Activated CD8-positive, alpha-beta T cell treated with anti-CD3 and anti-CD28 coated beads for 36 hours (primary cell): ENCODE data around the gene PI4K2B. TPM values are rescaled to one million over a fixed set of nuclear protein-coding genes. Genes with fewer than 3 reads are reported as not detected.
"Not testable (repeated sequence)": the region's sequence is repeated elsewhere in the genome, so short reads cannot be mapped to it uniquely, and the experiment has no call there.

Experiments used
- ATAC-seq: fragments of 200-7000 bp; cut with Tn5 transposase; one replicate; pipeline ENCODE4 v1.10.0; 2021; ENCODE audit warnings: mild to moderate bottlenecking, moderate library complexity
- CTCF ChIA-PET: fragments of 350-600 bp; sonication (Branson Sonifier 250); formaldehyde crosslinking; loops from one replicate; lab custom pipeline; 2021; ENCODE audit warnings: antibody characterized with exemption; lab: Charles Lee
- POLR2A ChIA-PET: fragments of 350-600 bp; sonication (Branson Sonifier 250); formaldehyde crosslinking; loops from one replicate; lab custom pipeline; 2021; ENCODE audit warnings: antibody characterized with exemption; lab: Charles Lee
- DNase-seq: peaks from one replicate; pipeline ENCODE4 v3.0.0-alpha.2; 2020
- H3K27ac Mint-ChIP-seq: one replicate; pipeline ENCODE4 v1.8.0; 2021; ENCODE audit warnings: mild to moderate bottlenecking, mixed read lengths
- H3K27me3 Mint-ChIP-seq: one replicate; pipeline ENCODE4 v1.8.0; 2021; ENCODE audit warnings: mixed read lengths
- H3K36me3 Mint-ChIP-seq: one replicate; pipeline ENCODE4 v1.8.0; 2021; ENCODE audit warnings: low read depth, mixed read lengths
- H3K4me1 Mint-ChIP-seq: one replicate; pipeline ENCODE4 v1.8.0; 2021; ENCODE audit warnings: low read depth, mixed read lengths
- H3K4me3 Mint-ChIP-seq: one replicate; pipeline ENCODE4 v1.8.0; 2021; ENCODE audit warnings: mild to moderate bottlenecking, moderate library complexity, mixed read lengths
- H3K9me3 Mint-ChIP-seq: one replicate; pipeline ENCODE4 v1.8.0; 2021; ENCODE audit warnings: mixed read lengths
- intact Hi-C: fragments of 100-400 bp; cut with micrococcal nuclease; formaldehyde crosslinking; loops from one replicate; pipeline ENCODE4 v1.10.0; 2022
- total RNA-seq, 2 experiments: library from RNA; stranded (reverse); gene quantifications; one replicate each; pipeline ENCODE4 v1.2.3, GENCODE V29; 2021
- TF ChIP-seq, protein P1 (sequence below): fragments of 200-600 bp; IDR thresholded peaks from one replicate; pipeline ENCODE4 v1.8.0; 2022; ENCODE audit warnings: antibody characterized with exemption, mild to moderate bottlenecking

PI4K2B gene
- total RNA-seq, 2 experiments from 2014 or later = 38.6 TPM

DNA sequence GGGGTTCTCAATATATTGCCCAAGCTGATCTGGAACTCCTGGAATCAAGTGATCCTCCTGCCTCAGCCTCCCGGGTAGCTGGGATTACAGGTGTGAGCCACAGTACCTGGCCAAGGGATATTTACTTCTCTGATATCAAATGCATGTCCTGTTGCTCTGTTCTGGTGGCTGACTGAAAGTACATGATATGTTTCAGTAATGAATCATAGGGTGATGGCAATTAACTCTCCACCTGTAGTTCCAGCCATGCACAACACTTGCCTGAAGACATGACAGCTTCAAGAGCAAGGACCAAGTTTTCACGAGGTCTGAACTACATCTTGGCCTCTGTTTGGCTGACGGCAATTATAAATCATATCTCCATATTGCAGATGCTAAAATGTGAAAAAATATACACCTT lies 87.9 kb downstream of the PI4K2B start:
- ATAC-seq = peak; percentile 43
- Mint-ChIP-seq H3K36me3 (peaks cover 25% of the 10 kb centered on the region), H3K4me3 (no peak overlapping the region), H3K27ac (peak overlapping the region; percentile 82), H3K4me1 (peaks cover 35% of the 10 kb centered on the region), H3K9me3 (no peaks in the 10 kb centered on the region), H3K27me3 (no peaks in the 10 kb centered on the region)
- TF ChIP-seq, protein P1, sequence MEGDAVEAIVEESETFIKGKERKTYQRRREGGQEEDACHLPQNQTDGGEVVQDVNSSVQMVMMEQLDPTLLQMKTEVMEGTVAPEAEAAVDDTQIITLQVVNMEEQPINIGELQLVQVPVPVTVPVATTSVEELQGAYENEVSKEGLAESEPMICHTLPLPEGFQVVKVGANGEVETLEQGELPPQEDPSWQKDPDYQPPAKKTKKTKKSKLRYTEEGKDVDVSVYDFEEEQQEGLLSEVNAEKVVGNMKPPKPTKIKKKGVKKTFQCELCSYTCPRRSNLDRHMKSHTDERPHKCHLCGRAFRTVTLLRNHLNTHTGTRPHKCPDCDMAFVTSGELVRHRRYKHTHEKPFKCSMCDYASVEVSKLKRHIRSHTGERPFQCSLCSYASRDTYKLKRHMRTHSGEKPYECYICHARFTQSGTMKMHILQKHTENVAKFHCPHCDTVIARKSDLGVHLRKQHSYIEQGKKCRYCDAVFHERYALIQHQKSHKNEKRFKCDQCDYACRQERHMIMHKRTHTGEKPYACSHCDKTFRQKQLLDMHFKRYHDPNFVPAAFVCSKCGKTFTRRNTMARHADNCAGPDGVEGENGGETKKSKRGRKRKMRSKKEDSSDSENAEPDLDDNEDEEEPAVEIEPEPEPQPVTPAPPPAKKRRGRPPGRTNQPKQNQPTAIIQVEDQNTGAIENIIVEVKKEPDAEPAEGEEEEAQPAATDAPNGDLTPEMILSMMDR = no peak
- ChIA-PET POLR2A (no interaction called here), CTCF (interaction anchor here (1.1 to 1.4 kb wide), 3 partner anchors 9 to 89 kb away, joined by 3 to 6 read pairs (median 4); partner anchors contain the start of gene ZCCHC4)
- intact Hi-C loops = no loop called here
- no peak for DNase-seq

- H3K27ac Mint-ChIP-seq, H3K9me3 Mint-ChIP-seq, POLR2A ChIA-PET, DNase-seq, H3K36me3 Mint-ChIP-seq, H3K27me3 Mint-ChIP-seq, H3K4me3 Mint-ChIP-seq, intact Hi-C loops, ATAC-seq: not testable (repeated sequence)
- H3K4me1 Mint-ChIP-seq = peaks cover 20% of the 10 kb centered on the region
- CTCF ChIA-PET = interaction anchor here (1.0 kb wide), 1 partner anchor 11 kb away, joined by 3 read pairs; no protein-coding TSS in a partner anchor
These were observed 94.6 kb downstream of the PI4K2B start for GRCh38 chr4:25328463-25328862.

Other genes starting within 250 kb of the PI4K2B start
- not detected for gene LGI2, start 203.1 kb upstream of the PI4K2B start, total RNA-seq
- gene SEPSECS, start 73.6 kb upstream of the PI4K2B start, total RNA-seq = 10 to 100 TPM; 13.9 to 15.2 TPM
- 10 to 100 TPM; 12.0 to 12.8 TPM for gene ZCCHC4, start 78.7 kb downstream of the PI4K2B start, total RNA-seq
- 10 to 100 TPM; 29.2 to 31.4 TPM for gene ANAPC4, start 143.2 kb downstream of the PI4K2B start, total RNA-seq